PFSK-1 (cell line): ENCODE data around the gene FSCN2.

Source experiments
- FOXP2 ChIP-seq: optimal IDR thresholded peaks from 2 replicates; pipeline ENCODE3; 2011; ENCODE audit warnings: borderline replicate concordance, control low read depth, inconsistent platforms; ENCODE audit not compliant: insufficient read depth; ENCODE audit errors: extremely low read length, extremely low read depth
- POLR2AphosphoS5 ChIP-seq: IDR thresholded peaks from 2 replicates; pipeline ENCODE4 v1.6.1; 2012; ENCODE audit warnings: low read depth, mild to moderate bottlenecking, control low read depth, low read length, moderate library complexity
- SIN3A ChIP-seq: IDR thresholded peaks from 2 replicates; pipeline ENCODE4 v1.6.1; 2012; ENCODE audit warnings: mild to moderate bottlenecking, low read length, moderate library complexity, borderline replicate concordance; ENCODE audit not compliant: insufficient read depth
- TF ChIP-seq, protein P1 (sequence below), 2 experiments: IDR thresholded peaks; 2 replicates each; pipeline versions ENCODE4 v1.6.1 to v1.8.0; 2011 to 2012; ENCODE audit warnings: low read depth in 2 of 2, low read length in 2 of 2, control low read depth in 1 of 2, inconsistent platforms in 1 of 2, mild to moderate bottlenecking in 1 of 2, moderate library complexity in 1 of 2; ENCODE audit not compliant: insufficient read depth in 1 of 2

GRCh38 chr17:81522491-81523401 is 5.4 kb upstream of the FSCN2 start:
- TF ChIP-seq, protein P1, sequence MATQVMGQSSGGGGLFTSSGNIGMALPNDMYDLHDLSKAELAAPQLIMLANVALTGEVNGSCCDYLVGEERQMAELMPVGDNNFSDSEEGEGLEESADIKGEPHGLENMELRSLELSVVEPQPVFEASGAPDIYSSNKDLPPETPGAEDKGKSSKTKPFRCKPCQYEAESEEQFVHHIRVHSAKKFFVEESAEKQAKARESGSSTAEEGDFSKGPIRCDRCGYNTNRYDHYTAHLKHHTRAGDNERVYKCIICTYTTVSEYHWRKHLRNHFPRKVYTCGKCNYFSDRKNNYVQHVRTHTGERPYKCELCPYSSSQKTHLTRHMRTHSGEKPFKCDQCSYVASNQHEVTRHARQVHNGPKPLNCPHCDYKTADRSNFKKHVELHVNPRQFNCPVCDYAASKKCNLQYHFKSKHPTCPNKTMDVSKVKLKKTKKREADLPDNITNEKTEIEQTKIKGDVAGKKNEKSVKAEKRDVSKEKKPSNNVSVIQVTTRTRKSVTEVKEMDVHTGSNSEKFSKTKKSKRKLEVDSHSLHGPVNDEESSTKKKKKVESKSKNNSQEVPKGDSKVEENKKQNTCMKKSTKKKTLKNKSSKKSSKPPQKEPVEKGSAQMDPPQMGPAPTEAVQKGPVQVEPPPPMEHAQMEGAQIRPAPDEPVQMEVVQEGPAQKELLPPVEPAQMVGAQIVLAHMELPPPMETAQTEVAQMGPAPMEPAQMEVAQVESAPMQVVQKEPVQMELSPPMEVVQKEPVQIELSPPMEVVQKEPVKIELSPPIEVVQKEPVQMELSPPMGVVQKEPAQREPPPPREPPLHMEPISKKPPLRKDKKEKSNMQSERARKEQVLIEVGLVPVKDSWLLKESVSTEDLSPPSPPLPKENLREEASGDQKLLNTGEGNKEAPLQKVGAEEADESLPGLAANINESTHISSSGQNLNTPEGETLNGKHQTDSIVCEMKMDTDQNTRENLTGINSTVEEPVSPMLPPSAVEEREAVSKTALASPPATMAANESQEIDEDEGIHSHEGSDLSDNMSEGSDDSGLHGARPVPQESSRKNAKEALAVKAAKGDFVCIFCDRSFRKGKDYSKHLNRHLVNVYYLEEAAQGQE (IDR thresholded peaks at IDR 0.05; ENCODE audit: insufficient read depth in 1 of 2, low read depth in 2 of 2, low read length in 2 of 2) = no peak
- TF ChIP-seq SIN3A (no peak), POLR2AphosphoS5 (no peak), FOXP2 (no peak)
